NB4 (cell line): Measurements from ENCODE around the gene PCTP.

ENCODE experiments used
- DNase-seq: peaks from one replicate; pipeline ENCODE4 v3.0.0; 2010; ENCODE audit warnings: low read depth
- H3K4me3 ChIP-seq: one replicate; pipeline ENCODE4 v1.5.1; 2011; ENCODE audit warnings: mild to moderate bottlenecking, low read depth, low read length, moderate library complexity
- CTCF ChIP-seq: IDR thresholded peaks from one replicate; pipeline ENCODE4 v1.5.1; 2012; ENCODE audit warnings: low read depth, low read length
- MAX ChIP-seq: IDR thresholded peaks from 2 replicates; pipeline ENCODE4 v1.6.1; 2011; ENCODE audit warnings: low read depth, low read length
- MYC ChIP-seq: IDR thresholded peaks from 2 replicates; pipeline ENCODE4 v1.6.1; 2011; ENCODE audit warnings: low read depth, low read length
- POLR2A ChIP-seq: IDR thresholded peaks from 2 replicates; pipeline ENCODE4 v1.6.1; 2011; ENCODE audit warnings: mild to moderate bottlenecking; ENCODE audit not compliant: insufficient read length; ENCODE audit errors: extremely low read depth

PCTP gene

GRCh38 chr17:55708175-55708974 is 42.5 kb upstream of the PCTP start:
- DNase-seq = no peak
- no peak for TF ChIP-seq MAX
- no peak for TF ChIP-seq POLR2A
- TF ChIP-seq CTCF = no peak
- TF ChIP-seq MYC = no peak
- H3K4me3 ChIP-seq = no peak overlapping the region

- no peak overlapping the region for H3K4me3 ChIP-seq
- no peak for DNase-seq
- TF ChIP-seq MAX = no peak
- TF ChIP-seq POLR2A = no peak
- TF ChIP-seq MYC = no peak
- TF ChIP-seq CTCF = no peak
Measured at GRCh38 chr17:55709440-55709839, 41.4 kb upstream of the PCTP start.

- TF ChIP-seq MAX (no peak), POLR2A (no peak), MYC (no peak), CTCF (no peak)
- no peak for DNase-seq
- H3K4me3 ChIP-seq = no peak overlapping the region
Measured at GRCh38 chr17:55709984-55710383, 40.9 kb upstream of the PCTP start.

- H3K4me3 ChIP-seq = no peak overlapping the region
- TF ChIP-seq MYC = no peak
- DNase-seq = peak; percentile 47
Measured at GRCh38 chr17:55710410-55710809, 40.4 kb upstream of the PCTP start.

GRCh38 chr17:55710829-55711496 is 39.9 kb upstream of the PCTP start:
- DNase-seq = no peak
- H3K4me3 ChIP-seq = no peak overlapping the region
- TF ChIP-seq MAX = no peak
- TF ChIP-seq POLR2A = no peak
- TF ChIP-seq MYC = no peak
- no peak for TF ChIP-seq CTCF

- TF ChIP-seq MYC (no peak), CTCF (no peak), POLR2A (no peak), MAX (no peak)
- no peak for DNase-seq
Measured at GRCh38 chr17:55717432-55717831, 33.4 kb upstream of the PCTP start.

More at GRCh38 chr17:55717432-55717831, 33.4 kb upstream of the PCTP start:
- H3K4me3 ChIP-seq = no peak overlapping the region
